ENCODE measurements around the gene FEN1.

The FEN1 gene

GRCh38 chr11:61826930-61827570 is 34.3 kb downstream of the FEN1 start:
- peak; percentile 15 for DNase-seq

DNA sequence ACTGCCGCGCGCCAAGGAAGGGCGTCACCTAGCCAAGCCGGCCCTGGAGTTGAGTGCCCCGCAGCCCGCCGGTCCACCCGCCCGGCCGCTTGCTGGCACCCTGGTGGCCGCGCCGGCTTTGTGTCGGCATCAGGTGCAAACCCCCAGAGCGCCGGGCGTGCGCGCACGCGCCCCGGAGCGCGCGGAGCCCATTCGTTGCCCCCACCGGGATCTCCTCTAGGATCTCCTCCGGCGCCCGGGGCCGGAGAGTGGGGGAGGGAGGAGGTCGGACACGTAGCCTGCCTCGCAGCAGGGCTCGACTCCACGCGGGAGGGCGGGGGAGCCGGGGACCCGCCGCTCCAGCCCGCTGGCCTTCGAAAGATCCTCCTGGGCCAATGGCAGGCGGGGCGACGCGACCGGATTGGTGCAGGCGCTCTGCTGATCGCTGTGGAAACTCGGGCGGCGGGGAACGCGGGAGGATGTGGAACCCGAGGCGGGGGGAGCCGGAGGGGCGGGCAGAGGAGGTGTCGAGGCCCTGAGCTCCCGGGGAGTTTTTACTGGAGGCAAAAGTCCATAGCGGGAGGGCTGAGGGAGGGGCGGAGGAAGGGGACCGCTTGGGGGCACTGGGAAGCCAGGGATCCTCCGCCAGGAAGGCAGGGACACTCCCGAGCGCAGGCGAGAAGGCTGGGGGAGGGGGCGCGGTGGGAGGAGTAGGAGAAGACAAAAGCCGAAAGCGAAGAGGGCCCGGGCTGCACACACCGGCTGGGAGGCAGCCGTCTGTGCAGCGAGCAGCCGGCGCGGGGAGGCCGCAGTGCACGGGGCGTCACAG is 35.1 kb downstream of the FEN1 start, which contains the start of gene FADS2:
Gene FADS2 (plus strand): TSS at position 730 of the 808 bp plus-strand sequence. CDS start 91 bp downstream, outside the sequence.
- DNase-seq: peak; percentile 65

DNA sequence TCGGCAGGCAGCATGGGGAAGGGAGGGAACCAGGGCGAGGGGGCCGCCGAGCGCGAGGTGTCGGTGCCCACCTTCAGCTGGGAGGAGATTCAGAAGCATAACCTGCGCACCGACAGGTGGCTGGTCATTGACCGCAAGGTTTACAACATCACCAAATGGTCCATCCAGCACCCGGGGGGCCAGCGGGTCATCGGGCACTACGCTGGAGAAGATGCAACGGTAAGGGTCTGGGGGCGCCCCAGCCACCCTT is 35.6 kb downstream of the FEN1 start:
- no peak for DNase-seq

- DNase-seq: no peak
These were observed 36.1 kb downstream of the FEN1 start for GRCh38 chr11:61828629-61829407.

DNA sequence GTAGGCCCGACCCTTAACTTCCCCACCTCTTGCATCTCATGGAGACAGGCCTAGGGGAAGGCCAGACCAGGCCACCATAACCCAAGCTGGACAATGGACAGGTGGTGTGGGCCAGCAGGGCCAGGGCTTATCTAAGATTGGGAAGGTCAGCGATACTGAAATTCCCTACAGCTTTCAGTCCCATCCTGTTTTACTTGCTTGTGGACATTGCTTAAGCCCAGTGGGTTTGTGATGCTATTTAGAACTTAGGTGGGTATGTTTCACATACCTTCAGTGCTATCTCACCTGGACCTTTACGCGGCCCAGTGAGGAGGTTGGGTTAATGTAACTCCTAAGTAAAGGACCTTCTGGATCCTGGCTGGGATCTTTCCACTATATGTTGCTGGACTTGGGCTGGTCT is 37.1 kb downstream of the FEN1 start:
- no peak for DNase-seq

GRCh38 chr11:61830237-61831105 is 37.8 kb downstream of the FEN1 start:
- DNase-seq: no peak

DNA sequence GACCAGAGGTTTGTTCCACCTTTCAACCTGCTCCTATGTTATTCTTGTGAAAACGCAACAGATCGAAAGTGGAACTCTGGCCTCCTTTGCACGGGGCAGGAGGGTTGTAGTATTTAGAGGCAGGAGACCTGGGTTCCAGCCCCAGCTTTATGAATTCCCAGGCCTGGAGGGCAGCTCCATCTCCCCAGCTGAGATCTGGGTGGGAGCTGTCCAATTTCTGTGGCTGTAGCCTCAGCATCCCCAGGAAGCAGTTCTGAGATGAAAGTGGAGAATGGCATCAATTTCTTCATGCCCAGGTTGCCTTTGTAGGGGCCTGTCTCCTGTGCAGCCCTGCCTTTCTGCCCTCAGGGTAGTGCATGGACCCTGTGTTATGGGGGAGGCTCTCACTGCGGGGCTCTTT is 39.5 kb downstream of the FEN1 start:
- no peak for DNase-seq

DNA sequence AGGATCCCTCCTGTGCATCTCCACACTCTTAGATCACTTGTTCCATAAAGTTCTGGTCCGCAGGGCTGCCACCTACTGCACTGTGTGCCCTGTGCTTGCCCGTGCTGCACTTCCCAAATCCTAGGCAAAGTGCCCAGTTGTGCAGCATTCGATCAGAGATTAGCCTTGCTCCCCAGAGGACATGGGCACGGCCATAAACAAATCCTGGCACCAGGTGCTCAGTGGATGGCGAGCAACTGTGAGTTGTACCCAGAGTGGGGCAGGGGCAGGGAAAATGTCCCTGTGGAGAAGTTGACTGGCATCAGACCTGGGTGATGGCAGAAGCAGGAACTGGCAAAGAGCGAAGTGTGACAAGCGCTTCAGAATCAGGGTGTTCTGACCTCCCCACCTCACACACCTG is 40.0 kb downstream of the FEN1 start:
- no peak for DNase-seq

DNA sequence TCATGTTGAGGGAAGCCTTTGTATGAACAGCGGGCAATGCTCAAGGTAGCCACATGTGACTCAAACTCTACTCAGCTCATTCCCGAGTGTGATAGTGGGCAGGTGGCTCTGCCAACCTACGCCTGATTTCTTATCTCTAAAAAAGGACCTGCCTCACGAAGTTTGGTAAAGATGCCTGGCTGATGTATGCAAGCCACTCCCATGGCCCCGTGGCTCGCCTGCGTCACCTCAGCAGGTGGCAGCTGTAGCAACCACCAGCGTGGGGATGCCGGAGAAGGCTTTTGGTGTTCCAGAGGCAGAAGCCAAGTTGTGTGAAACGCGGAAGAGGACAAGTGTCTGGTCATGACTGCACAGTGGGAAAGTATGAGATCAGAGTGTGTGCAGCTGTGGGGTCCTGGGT is 40.8 kb downstream of the FEN1 start:
- peak; percentile 25 for DNase-seq

DNA sequence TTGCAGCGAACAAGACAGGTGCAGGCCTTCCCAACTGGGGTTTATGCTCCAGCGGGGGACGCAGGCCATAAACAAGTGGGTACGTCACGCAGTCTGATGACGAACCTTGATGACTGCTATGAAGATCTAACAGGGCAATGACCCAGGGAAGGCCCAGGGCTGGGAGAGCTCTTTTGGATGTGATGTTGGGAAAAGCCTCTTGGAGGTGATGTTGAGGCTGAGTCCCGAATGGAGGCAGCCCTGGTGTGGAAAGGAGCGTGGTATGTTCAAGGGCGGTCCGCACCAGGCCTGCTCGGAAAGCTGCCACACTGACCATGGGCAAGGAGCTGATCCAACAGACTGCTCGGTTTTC is 41.2 kb downstream of the FEN1 start:
- DNase-seq: no peak

GRCh38 chr11:61834278-61835048 is 41.8 kb downstream of the FEN1 start:
- peak; percentile 64 for DNase-seq

DNA sequence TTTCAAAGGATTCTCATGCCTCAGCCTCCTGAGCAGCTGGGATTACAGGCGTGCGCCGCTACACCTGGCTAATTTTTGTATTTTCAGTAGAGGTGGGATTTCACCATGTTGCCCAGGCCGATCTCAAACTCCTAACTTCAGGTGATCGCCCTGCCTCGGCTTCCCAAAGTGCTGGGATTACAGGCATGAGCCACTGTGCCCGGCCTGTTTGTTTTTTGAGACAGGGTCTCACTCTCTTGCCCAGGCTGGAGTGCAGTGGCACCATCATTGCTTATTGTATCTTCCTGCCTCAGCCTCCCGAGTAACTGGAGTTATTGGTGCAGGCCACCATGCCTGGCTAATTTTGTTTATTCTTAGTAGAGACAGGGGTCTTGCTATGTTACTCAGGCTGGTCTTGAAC is 43.5 kb downstream of the FEN1 start:
- DNase-seq: no peak

- no peak for DNase-seq
These were observed 44.8 kb downstream of the FEN1 start for GRCh38 chr11:61837411-61838005.

GRCh38 chr11:61838501-61838900 is 45.8 kb downstream of the FEN1 start:
- no peak for DNase-seq

DNA sequence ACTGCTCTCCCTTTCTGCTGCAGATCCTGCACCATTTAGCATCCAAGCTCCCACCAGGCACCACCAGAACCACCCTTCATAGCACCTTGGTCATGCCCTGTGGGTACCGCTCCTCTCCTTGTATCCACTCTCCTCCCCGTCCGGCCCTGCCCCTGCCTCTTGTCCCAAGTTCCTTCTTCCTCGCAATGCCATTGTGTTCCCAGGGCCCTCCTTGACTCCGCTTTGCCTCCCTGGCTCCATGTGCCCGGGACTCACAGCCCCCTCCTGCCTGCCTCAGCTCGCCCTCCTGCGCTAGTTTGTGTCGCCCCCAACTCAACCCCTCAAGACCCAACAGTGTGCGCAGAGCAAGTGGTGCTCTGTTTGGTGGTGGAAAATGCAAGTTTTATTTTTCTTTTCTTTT is 46.2 kb downstream of the FEN1 start:
- no peak for DNase-seq

DNA sequence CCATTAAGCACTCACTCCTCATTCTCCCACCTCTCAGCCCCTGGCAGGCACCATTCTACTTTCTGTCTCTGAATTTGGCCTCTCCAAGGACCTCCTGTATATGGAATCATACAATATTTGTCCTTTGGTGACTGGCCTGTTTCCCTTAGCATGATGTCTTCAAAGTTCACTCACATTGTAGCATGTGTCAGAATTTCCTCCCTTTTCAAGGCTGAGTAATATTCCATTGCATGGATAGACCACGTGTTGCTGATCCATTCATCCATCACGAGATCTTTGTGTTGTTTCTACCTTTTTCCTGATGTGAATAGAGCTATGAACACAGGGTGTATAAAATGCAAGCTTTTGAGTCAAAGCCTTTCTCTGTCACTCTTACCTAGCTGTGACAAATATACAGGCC is 47.0 kb downstream of the FEN1 start:
- no peak for DNase-seq

- no peak for DNase-seq
These were observed 47.7 kb downstream of the FEN1 start for GRCh38 chr11:61840371-61840770.

DNA sequence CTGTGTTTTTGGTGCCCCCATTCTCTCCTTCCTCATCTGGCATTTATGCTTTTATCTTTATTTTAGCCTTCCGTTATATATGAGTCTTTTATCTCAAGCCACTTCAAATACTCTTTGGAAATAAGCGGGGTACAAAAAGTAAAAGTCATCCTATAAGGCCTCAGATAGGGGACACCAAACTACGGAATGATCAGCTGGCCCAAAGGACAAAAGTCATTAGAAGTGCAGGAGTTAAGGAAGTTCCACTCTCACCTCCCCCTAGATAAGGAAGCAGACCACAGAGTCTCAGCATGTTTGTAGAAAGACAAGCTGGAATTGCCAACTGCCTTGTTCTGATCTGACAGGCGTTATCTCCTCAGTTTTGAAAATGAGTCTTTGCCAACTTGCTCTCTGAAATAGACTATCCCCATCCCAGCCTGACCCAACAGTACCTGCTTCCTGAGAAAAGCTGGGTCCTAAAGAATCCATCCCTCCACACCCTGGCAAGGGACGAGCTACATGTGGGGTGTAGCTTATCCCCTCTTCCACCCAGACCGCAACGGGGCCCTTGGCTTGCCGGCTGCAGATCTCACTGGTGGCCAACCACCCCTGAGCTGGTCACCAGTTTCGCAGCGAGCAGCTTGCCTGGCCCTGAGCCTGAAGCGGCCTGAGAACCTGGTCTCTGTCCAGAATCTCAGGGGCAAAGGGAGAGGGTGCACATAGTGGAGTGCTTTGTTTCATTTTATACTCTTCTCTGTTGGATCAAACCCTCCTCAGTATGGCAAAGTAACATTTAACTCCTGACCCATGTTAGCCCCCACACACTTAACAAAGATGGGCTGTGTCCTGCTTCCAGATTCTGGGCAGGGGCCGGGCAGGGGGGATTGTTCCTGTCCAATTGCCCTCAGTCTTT is 49.2 kb downstream of the FEN1 start:
- DNase-seq: no peak

- DNase-seq: no peak
These were observed 49.8 kb downstream of the FEN1 start for GRCh38 chr11:61842528-61842820.

DNA sequence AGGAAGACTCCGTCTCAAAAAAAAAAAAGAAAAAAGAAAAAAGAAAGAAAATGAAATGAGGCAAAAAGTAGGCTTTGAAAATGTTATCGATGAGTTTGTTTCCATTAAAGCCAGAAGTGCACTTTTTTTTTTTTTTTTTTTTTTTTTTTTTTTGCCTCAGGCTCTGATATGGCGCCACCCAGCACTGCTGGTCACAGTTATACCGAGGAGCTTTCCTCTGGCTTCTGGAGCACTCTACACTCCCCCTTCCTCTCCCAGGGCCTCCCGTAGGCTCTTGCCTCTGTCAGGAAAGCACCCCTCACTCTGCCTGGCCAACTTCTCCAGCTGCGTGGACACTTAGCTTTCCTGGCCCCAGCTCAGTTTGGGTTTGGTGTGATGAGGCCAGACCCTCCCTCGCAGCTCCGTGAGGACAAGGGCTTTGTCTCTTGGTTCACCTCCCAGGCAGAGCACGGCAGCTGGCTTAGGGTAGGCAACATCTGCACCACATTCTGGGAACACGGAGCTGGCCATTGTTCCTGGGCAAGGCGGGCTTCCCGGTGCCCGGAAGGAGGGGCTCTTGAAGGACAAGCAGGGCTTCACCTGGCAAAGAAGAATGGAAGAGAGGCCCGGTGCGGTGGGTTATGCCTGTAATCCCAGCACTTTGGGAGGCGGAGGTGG is 52.3 kb downstream of the FEN1 start:
- DNase-seq: no peak
